COLO668 (cell line): ENCODE data around the gene HSD17B8.
A peak's percentile ranks its signal among the peaks of the same experiment; 100 is the strongest.

Experiments used
- DNase-seq: peaks from one replicate; lab custom pipeline; 2025; ENCODE audit not compliant: unreplicated experiment; lab: John Stamatoyannopoulos, UW

The HSD17B8 gene

DNA sequence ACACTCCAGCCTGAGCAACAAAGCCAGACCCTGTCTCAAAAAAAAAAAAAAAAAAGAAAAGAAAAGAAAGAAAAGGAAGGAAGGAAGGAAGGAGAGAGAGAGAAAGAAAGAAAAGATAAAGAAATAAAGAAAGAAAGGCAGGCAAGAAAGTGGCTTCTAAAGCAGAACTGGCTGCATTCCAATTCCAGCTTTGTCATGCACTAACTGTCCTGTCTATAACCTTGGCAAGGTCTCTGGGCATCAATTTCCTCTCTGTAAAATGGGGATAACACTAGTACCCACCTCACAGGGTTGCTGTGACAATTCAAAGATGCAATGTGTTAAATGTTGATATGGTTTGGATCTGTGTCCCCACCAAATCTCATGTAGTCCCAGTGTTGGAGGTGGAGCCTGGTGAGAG lies 31.9 kb downstream of the HSD17B8 start:
- no peak for DNase-seq

DNA sequence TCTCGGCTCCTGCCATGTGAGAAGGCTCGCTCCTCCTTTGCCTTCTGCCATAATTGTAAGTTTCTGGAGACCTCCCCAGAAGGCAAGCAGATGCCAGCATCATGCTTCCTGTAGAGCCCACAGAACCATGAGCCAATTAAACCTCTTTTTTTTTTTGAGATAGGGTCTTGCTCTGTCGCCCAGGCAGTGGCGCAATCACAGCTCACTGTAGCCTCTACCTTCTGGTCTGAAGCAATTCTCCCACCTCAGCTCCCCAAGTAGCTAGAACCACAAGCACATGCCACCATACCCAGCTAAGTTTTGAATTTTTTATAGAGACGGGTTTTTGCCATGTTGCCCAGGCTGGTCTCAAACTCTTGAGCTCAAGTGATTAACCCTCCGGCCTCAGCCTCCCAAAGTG lies 32.4 kb downstream of the HSD17B8 start:
- no peak for DNase-seq

- DNase-seq: no peak
Measured at GRCh38 chr6:33237741-33238140, 33.3 kb downstream of the HSD17B8 start.

DNA sequence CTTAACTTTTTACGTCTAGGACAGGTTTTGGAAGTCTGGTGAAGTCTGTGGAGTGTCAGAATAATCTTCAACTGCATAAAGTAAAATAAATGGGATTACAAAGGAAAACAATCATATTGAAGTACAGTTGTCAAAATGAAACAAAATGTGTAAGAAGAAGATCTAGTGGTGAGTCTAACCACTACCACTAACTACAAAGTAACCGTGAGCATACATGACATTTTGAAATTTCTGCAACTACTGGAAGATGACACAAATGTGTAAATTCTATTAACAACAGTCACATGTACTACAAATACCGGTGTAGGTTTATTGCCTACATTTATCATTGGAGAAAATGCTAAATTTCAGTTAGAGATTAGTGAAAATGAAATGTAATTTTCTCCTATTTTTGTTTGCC lies 37.5 kb downstream of the HSD17B8 start:
- DNase-seq: no peak

DNA sequence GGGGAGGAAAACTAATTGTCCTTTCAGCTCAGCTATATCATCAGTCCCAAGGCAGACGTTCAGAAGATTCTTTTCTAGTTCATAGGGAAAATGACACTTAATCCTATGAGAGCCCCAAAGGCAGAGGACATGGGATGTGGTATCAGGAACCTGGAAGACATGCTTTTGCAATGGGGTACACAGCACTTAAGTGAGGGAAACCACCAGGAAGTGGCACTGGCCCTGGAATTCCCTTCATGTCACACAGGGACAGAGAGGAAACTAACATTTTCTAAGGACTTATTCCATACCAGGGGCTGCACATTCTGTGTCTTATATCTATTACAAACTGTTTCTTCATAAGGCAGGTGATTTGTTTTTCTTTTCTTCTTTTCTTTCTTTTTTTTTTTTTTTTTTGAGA lies 39.0 kb downstream of the HSD17B8 start:
- DNase-seq: no peak

DNA sequence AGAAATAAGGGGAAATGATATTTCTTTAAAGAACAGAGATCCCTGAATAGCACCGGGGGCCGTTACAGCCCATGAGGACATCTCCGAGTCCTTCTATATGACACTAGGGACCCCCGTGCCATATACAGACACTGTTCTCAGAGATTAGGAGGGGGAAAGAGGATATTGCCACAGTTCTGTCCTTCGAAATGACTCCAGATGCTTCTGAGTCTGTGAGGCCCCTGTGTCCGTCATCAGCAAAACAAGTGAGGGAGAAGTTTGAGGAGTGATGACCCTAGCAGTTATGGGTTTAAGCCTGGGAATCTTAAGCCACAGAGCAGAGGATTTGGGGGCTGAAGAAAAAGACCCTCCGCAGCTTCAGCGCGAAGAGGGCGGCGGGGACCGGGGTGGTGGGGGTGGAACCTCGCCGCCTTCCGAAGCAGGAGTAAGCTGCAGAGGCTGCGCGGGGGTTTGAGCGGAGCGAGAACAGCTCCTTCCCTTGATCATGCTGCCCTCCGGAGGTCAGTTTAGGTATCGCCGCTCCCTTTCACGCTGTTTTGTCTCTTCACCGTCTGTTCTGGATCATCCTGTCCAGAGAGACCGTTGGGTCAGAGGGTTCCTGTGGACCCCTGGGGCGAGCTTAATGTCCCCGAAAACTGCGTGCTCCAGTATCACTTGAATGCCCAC lies 43.7 kb downstream of the HSD17B8 start:
- DNase-seq: peak; percentile 78

DNA sequence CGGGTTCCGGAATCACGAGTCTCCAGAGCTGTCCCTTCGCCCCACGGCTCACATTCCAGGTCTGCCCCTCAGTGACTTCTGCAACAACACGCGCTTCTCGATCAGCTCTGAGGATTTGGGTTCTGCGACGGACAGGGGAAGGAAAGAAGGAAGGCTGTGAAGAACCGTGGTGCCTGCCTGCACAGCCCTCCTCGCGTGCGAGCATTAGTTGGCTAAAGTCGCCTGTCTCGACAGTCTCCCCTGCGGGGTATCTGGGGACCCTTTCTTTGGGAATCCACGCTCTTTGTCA lies 44.1 kb downstream of the HSD17B8 start:
- no peak for DNase-seq

DNA sequence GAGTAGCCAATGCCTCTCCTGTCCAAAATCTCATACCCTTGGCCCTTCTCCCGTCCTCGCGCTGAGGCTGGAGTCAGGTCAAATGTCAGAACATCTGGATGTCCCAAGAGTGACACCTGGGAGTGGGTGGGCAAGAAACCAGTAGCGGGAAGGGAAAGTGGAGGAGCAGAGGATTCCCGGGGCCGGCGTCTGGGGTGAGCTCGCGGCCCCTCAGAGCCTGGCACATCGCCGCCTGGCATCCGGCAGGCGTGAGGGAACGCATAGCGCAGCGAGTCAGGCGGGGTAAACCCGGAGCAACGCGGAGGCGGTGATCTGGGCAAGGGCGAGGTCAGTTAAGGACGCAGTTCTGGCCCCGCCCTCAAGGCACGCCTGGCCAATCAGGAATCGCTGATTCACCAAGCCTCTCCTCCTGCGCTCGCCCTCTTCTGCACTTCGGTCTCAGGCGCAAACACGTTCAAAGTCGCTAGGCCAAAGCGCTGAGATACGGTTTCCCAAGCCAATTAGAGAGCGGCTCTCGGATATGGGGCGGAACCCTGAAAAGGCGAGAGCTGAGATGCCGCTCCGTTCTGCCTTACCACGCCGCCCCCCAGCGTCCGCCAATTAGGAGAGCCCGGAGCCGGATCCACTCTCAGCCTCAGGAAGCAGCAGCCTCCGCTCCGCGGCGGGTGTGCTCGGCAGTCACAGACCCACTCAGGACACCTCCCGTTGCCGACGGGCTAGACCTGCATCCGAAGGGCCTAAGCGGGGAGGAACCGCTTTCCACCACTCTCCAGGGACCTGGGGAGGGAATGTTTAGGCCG lies 44.7 kb downstream of the HSD17B8 start:
- peak; percentile 91 for DNase-seq

DNA sequence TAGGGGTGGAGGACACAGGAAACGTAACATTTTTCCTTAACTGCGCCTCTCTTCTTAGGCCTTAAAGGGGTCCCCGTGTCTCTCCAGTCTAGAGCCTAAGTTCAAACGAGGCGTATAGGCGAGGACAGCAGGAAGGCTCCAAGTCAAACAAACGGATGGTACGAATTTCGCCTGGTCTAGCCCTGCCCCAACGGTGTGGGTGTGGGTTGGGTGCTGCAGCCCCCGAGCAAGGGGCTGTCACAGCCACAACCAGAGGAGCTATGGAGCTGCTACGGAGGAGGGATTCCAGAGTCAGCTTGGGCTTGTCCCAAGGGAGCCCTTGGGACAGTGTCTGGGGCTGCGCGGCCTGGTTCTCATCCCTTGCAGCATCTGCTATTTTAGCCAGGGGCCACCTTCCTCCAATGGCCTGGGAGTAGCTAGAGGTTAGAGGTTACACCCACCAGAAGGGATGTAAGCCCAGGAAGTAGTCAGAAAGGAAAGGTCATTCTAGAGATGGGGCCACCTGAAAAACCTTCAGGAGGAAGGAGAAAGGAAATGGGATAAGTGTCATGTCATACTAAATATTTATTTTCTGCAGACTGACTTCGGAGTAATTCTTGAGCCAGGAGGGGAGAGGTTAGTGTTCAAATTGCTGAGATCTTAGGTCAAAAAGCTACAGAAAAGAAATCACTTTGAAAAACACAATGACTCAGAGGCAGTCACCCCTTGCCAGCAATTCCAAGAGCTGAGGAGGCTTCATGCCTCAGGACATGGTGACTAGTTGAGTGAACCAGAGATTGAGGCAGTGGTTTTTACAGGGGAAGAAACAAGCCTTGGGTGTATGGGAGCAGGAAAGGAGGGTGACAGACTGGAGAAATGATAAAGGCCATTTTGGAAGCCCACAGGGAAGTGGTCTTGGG lies 45.5 kb downstream of the HSD17B8 start:
- DNase-seq: no peak

DNA sequence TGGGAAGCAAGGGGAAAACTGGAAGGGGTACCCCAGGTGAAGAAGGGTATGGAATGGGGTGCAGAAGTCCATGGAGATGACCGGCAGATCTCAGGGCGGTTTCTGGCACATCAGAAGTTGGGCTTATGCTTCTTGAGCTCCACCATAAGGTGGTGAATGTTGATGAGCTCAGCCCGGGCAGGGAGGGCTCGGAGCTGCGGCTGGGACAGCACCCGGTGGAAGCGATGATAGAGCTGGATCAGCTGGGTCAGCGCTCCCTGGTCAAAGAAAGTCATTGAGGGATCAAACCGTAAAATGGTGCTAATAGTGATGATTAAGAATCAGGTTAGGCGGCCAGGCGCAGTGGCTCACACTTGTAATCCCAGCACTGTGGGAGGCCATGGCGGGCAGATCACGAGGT lies 46.3 kb downstream of the HSD17B8 start:
- no peak for DNase-seq

- DNase-seq: no peak
Measured at GRCh38 chr6:33251395-33252012, 47.0 kb downstream of the HSD17B8 start.

GRCh38 chr6:33252759-33253158 lies 48.3 kb downstream of the HSD17B8 start:
- no peak for DNase-seq

GRCh38 chr6:33254591-33254990 lies 50.1 kb downstream of the HSD17B8 start:
- no peak for DNase-seq
